SK-N-SH (cell line): Measurements from ENCODE around the gene EEF1G. TPM values are rescaled to one million over a fixed set of nuclear protein-coding genes. Genes with fewer than 3 reads are reported as not detected.

ENCODE experiments used
- CTCF ChIA-PET: fragments of 300-600, 350-600 bp; formaldehyde crosslinking; extraction: SDS; loops from one replicate; lab custom pipeline; 2021; lab: Yijun Ruan, JAX
- POLR2A ChIA-PET: fragments of 350-600 bp; sonication (Branson Sonifier 250); formaldehyde crosslinking; extraction: SDS; loops from one replicate; lab custom pipeline; 2020; ENCODE audit warnings: antibody characterized with exemption, inconsistent platforms; lab: Yijun Ruan, JAX
- DNase-seq: peaks from one replicate; pipeline ENCODE4 v3.0.0; 2012
- H2AFZ ChIP-seq: fragments of 200-600 bp; sonication (generic); 2 replicates; pipeline ENCODE4 v1.8.1; 2016; ENCODE audit warnings: antibody characterized with exemption, mild to moderate bottlenecking, low read depth
- H3F3A ChIP-seq: fragments of 200-600 bp; sonication (generic); replicated peaks from 2 replicates; pipeline ENCODE3; 2016; ENCODE audit warnings: antibody characterized with exemption, mild to moderate bottlenecking; ENCODE audit not compliant: insufficient read depth
- H3K27ac ChIP-seq, 2 experiments: fragments of 200-500 bp in 1 of 2; fragments of 200-600 bp in 1 of 2; sonication (Bioruptor generic) in 1 of 2; sonication (generic), shearing (Covaris generic) in 1 of 2; 2 replicates each; pipeline versions ENCODE4 v1.5.1 to v1.6.1; 2014 to 2016; ENCODE audit warnings: low read depth in 2 of 2, inconsistent platforms in 1 of 2, low read length in 1 of 2, mild to moderate bottlenecking in 1 of 2, mixed read lengths in 1 of 2
- H3K27me3 ChIP-seq: fragments of 200-600 bp; sonication (generic), shearing (Covaris generic); 2 replicates; pipeline ENCODE4 v1.6.1; 2016; ENCODE audit warnings: mixed run types; ENCODE audit not compliant: insufficient read depth
- H3K36me3 ChIP-seq, 2 experiments: fragments of 200-500 bp in 1 of 2; fragments of 200-600 bp in 1 of 2; sonication (Bioruptor generic) in 1 of 2; sonication (generic) in 1 of 2; replicated peaks in 1 of 2; 2 replicates each; pipeline versions ENCODE3 to v1.5.1; 2014 to 2016; ENCODE audit warnings: low read length in 1 of 2, mild to moderate bottlenecking in 1 of 2; ENCODE audit not compliant: insufficient read depth in 2 of 2, control insufficient read depth in 1 of 2
- H3K4me1 ChIP-seq, 2 experiments: fragments of 200-500 bp in 1 of 2; fragments of 200-600 bp in 1 of 2; sonication (Bioruptor generic) in 1 of 2; sonication (generic), shearing (Covaris generic) in 1 of 2; 2 replicates each; pipeline versions ENCODE4 v1.5.1 to v1.6.1; 2014 to 2016; ENCODE audit warnings: low read depth in 1 of 2, low read length in 1 of 2, mixed run types in 1 of 2; ENCODE audit not compliant: insufficient read depth in 2 of 2, control insufficient read depth in 1 of 2
- H3K4me2 ChIP-seq: fragments of 200-600 bp; sonication (generic), shearing (Covaris generic); 2 replicates; pipeline ENCODE4 v1.6.1; 2017; ENCODE audit warnings: mixed run types
- H3K4me3 ChIP-seq, 2 experiments: fragments of 200-500 bp in 1 of 2; fragments of 200-600 bp in 1 of 2; sonication (Bioruptor generic) in 1 of 2; sonication (generic), shearing (Covaris generic) in 1 of 2; 2 replicates each; pipeline versions ENCODE4 v1.5.1 to v1.8.1; 2014 to 2016; ENCODE audit warnings: low read depth in 2 of 2, inconsistent platforms in 1 of 2, low read length in 1 of 2, mild to moderate bottlenecking in 1 of 2, mixed read lengths in 1 of 2, moderate library complexity in 1 of 2
- H3K79me2 ChIP-seq: fragments of 200-600 bp; sonication (generic); 2 replicates; pipeline ENCODE4 v1.8.1; 2017; ENCODE audit warnings: mild to moderate bottlenecking; ENCODE audit not compliant: insufficient read depth
- H3K9ac ChIP-seq: fragments of 200-600 bp; sonication (generic); 2 replicates; pipeline ENCODE4 v1.6.1; 2017; ENCODE audit warnings: mixed run types
- H3K9me2 ChIP-seq: fragments of 200-600 bp; sonication (generic); 2 replicates; pipeline ENCODE4 v1.6.1; 2017; ENCODE audit warnings: mixed run types
- H3K9me3 ChIP-seq: fragments of 200-600 bp; sonication (generic); 2 replicates; pipeline ENCODE4 v1.6.1; 2017; ENCODE audit warnings: mixed run types, mild to moderate bottlenecking, moderate library complexity
- H4K20me1 ChIP-seq: fragments of 200-600 bp; sonication (generic); 2 replicates; pipeline ENCODE4 v1.6.1; 2017; ENCODE audit warnings: mild to moderate bottlenecking, mixed run types; ENCODE audit not compliant: insufficient read depth
- CTCF ChIP-seq: fragments of 200-600 bp; sonication (generic); IDR thresholded peaks from 2 replicates; pipeline ENCODE4 v1.6.1; 2017; ENCODE audit warnings: antibody characterized with exemption, mild to moderate bottlenecking, moderate library complexity
- ELF1 ChIP-seq: IDR thresholded peaks from 2 replicates; pipeline ENCODE4 v1.4.0; 2012
- EZH2phosphoT487 ChIP-seq: fragments of 200-600 bp; sonication (generic); IDR thresholded peaks from 2 replicates; pipeline ENCODE4 v1.6.1; 2017; ENCODE audit warnings: low read depth, mixed run types, mild to moderate bottlenecking, antibody characterized with exemption, moderate library complexity, borderline replicate concordance
- FOXM1 ChIP-seq: IDR thresholded peaks from 2 replicates; pipeline ENCODE4 v1.4.0; 2012; ENCODE audit warnings: low read depth, mild to moderate bottlenecking
- GABPA ChIP-seq: IDR thresholded peaks from 2 replicates; pipeline ENCODE4 v1.4.0; 2012; ENCODE audit warnings: low read depth, mild to moderate bottlenecking
- IRF3 ChIP-seq: fragments of 150-350 bp; IDR thresholded peaks from 2 replicates; pipeline ENCODE4 v1.6.1; 2016; ENCODE audit warnings: mild to moderate bottlenecking, low read depth, low read length
- JUND ChIP-seq: IDR thresholded peaks from 2 replicates; pipeline ENCODE4 v1.4.0; 2012
- MEF2A ChIP-seq: IDR thresholded peaks from 2 replicates; pipeline ENCODE4 v1.4.0; 2012; ENCODE audit warnings: low read depth, borderline replicate concordance
- MXI1 ChIP-seq: IDR thresholded peaks from 2 replicates; pipeline ENCODE4 v1.6.1; 2012; ENCODE audit warnings: mild to moderate bottlenecking, low read depth, low read length, improper control_type of control experiment
- NFIC ChIP-seq: IDR thresholded peaks from 2 replicates; pipeline ENCODE4 v1.4.0; 2012; ENCODE audit warnings: borderline replicate concordance
- PBX3 ChIP-seq: IDR thresholded peaks from 2 replicates; pipeline ENCODE4; 2012
- POLR2AphosphoS5 ChIP-seq: IDR thresholded peaks from 2 replicates; pipeline ENCODE4 v1.6.1; 2012; ENCODE audit warnings: low read depth, low read length
- SIN3A ChIP-seq: IDR thresholded peaks from 2 replicates; pipeline ENCODE4 v1.6.1; 2012; ENCODE audit warnings: low read depth, mild to moderate bottlenecking, low read length, moderate library complexity, borderline replicate concordance
- TAF1 ChIP-seq: IDR thresholded peaks from 2 replicates; pipeline ENCODE4 v1.6.1; 2012; ENCODE audit warnings: low read depth, mild to moderate bottlenecking, low read length, moderate library complexity, borderline replicate concordance
- TCF12 ChIP-seq: IDR thresholded peaks from 2 replicates; pipeline ENCODE4 v1.4.0; 2012
- TEAD4 ChIP-seq: IDR thresholded peaks from 2 replicates; pipeline ENCODE4 v1.4.0; 2012; ENCODE audit warnings: mild to moderate bottlenecking, borderline replicate concordance; ENCODE audit not compliant: insufficient read depth
- YY1 ChIP-seq: IDR thresholded peaks from 2 replicates; pipeline ENCODE4 v1.4.0; 2012; ENCODE audit warnings: low read depth, mild to moderate bottlenecking
- ZBTB33 ChIP-seq: IDR thresholded peaks from 2 replicates; pipeline ENCODE4 v1.4.0; 2012; ENCODE audit warnings: low read depth, borderline replicate concordance
- WGBS: methylation state at CpG from one replicate; pipeline ENCODE4 v1.1.6; 2017; ENCODE audit warnings: low lambda C conversion rate; 5-methylcytosine and 5-hydroxymethylcytosine counted together
- polyA plus RNA-seq, 3 experiments: library from polyadenylated mRNA; depleted of rRNA; stranded (reverse); fragments of >200 nt; gene quantifications; 2 replicates each; pipeline ENCODE4 v1.2.3, GENCODE V29; 2012

Gene EEF1G
- polyA plus RNA-seq, 1 of the 3 experiments (the other 2 are of a cell fraction): 1,853 TPM

DNA sequence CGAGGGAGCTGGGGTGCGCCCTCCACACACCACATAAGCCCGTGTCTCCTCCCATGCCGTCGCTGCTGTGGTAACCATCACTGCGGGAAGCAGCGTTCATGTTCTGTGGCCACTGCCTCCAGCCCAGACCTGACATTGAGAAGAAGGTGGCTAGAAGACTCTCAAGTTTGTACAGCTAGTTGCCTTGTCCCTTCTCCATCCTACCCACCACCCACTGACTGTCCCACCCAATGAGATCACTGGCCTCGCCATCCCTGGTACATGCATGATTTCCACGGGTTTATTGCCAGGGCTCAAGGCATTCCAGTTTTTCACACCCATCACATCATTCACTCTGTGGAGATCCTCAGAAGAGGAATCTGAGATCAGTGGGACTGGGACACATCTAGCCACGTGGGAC, 60.1 kb downstream of the EEF1G start:
- Histone ChIP-seq H3K36me3 (peaks cover 24 to 32% of the 10 kb centered on the region in 2 experiments), H3K4me1 (peaks cover 2 to 4% of the 10 kb centered on the region in 2 experiments; a peak in 2 of 4 replicates), H3K27me3 (no peaks in the 10 kb centered on the region), H4K20me1 (peaks cover 60% of the 10 kb centered on the region), H3K9me3 (no peaks in the 10 kb centered on the region), H3K4me2 (no peak overlapping the region), H3K9me2 (no peaks in the 10 kb centered on the region), H3K4me3 (no peak overlapping the region), H3F3A (peaks cover 35% of the 10 kb centered on the region), H3K79me2 (peaks cover 10% of the 10 kb centered on the region; the same call in 1 of the 2 replicates), H2AFZ (no peak overlapping the region), H3K9ac (no peak overlapping the region), H3K27ac (no peak overlapping the region)
- DNase-seq: no peak
- ChIA-PET CTCF (no interaction called here), POLR2A (no interaction called here)
- WGBS: 93% methylated on average over 10 of the region's 10 CpGs
- TF ChIP-seq TAF1: no peak
- no peak for TF ChIP-seq IRF3
- TF ChIP-seq GABPA: no peak
- no peak for TF ChIP-seq TEAD4
- TF ChIP-seq MEF2A: no peak
- no peak for TF ChIP-seq ELF1

DNA sequence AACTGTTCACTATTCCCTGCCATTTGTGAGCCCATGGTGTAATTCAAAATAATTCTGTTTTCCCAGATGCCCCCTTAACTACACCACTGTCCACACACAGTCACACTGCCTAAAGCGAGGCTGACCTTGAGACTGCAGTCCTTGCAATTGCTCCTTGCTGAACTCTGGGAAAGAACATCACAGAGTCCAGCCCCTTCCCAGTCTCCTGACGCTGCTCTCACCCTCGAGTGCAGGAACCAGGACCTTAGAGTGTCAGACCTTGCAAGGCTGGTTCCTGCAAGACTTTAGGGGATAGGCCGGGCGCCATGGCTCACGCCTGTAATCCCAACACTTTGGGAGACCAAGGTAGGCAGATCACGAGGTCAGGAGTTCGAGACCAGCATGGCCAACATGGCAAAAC, 60.7 kb downstream of the EEF1G start:
- ChIA-PET CTCF (no interaction called here), POLR2A (no interaction called here)
- Histone ChIP-seq H3K9me3 (no peaks in the 10 kb centered on the region), H3K4me2 (no peak overlapping the region), H3K27me3 (no peaks in the 10 kb centered on the region), H3K27ac (no peak overlapping the region), H3F3A (peaks cover 32% of the 10 kb centered on the region), H3K9ac (no peak overlapping the region), H3K79me2 (peaks cover 7% of the 10 kb centered on the region; the same call in 1 of the 2 replicates), H3K4me3 (no peak overlapping the region), H4K20me1 (peaks cover 53% of the 10 kb centered on the region), H3K9me2 (no peaks in the 10 kb centered on the region), H3K4me1 (peaks cover 4 to 7% of the 10 kb centered on the region in 2 experiments; a peak in 2 of 4 replicates), H3K36me3 (peaks cover 17 to 28% of the 10 kb centered on the region in 2 experiments), H2AFZ (no peak overlapping the region)
- no peak for DNase-seq
- 96% methylated on average over 7 of the region's 8 CpGs for WGBS
- TF ChIP-seq YY1: no peak
- TF ChIP-seq TCF12: no peak
- no peak for TF ChIP-seq CTCF
- TF ChIP-seq EZH2phosphoT487: no peak
- no peak for TF ChIP-seq JUND
- TF ChIP-seq MXI1: no peak
- no peak for TF ChIP-seq NFIC
- no peak for TF ChIP-seq SIN3A
- TF ChIP-seq ZBTB33: no peak
- TF ChIP-seq PBX3: no peak
- no peak for TF ChIP-seq POLR2AphosphoS5
- TF ChIP-seq GABPA: no peak
- no peak for TF ChIP-seq FOXM1
